ENCODE data around the gene MRPL17.
"Not testable (repeated sequence)": the region's sequence is repeated elsewhere in the genome, so short reads cannot be mapped to it uniquely, and the experiment has no call there.

Gene MRPL17

GRCh38 chr11:6686006-6686405 lies 2.9 kb upstream of the MRPL17 start:
- H3K27ac ChIP-seq: no peak overlapping the region
- no peaks in the 10 kb centered on the region for H3K9me3 ChIP-seq
- H3K4me1 ChIP-seq (ENCODE audit: control insufficient read depth in 1 of 2, insufficient read depth in 1 of 2, low read depth in 1 of 2, low read length in 1 of 2): peaks cover 17 to 18% of the 10 kb centered on the region in 2 experiments
- TF ChIP-seq CTCF (IDR thresholded peaks at IDR 0.05): no peak
- no peaks in the 10 kb centered on the region for H3K36me3 ChIP-seq
- no peak overlapping the region for H3K4me3 ChIP-seq (ENCODE audit: low read depth in 1 of 2, low read length in 1 of 2)
- H3K27me3 ChIP-seq: no peaks in the 10 kb centered on the region

- Histone ChIP-seq H3K4me3 (ENCODE audit: low read depth in 1 of 2, low read length in 1 of 2) (peak overlapping the region; percentile 80 to 82), H3K27ac (peak overlapping the region; percentile 84), H3K4me1 (ENCODE audit: control insufficient read depth in 1 of 2, insufficient read depth in 1 of 2, low read depth in 1 of 2, low read length in 1 of 2) (peaks cover 17 to 18% of the 10 kb centered on the region in 2 experiments)
- not testable (repeated sequence) for H3K27me3 ChIP-seq, H3K36me3 ChIP-seq, H3K9me3 ChIP-seq
These were observed 928 bp upstream of the MRPL17 start for GRCh38 chr11:6684068-6684467.

GRCh38 chr11:6682591-6682935 lies 577 bp downstream of the MRPL17 start:
- H3K9me3 ChIP-seq: no peaks in the 10 kb centered on the region
- H3K27me3 ChIP-seq: no peaks in the 10 kb centered on the region
- peak overlapping the region; percentile 84 for H3K27ac ChIP-seq
- H3K36me3 ChIP-seq: no peaks in the 10 kb centered on the region
- peak overlapping the region; percentile 80 to 82 for H3K4me3 ChIP-seq (ENCODE audit: low read depth in 1 of 2, low read length in 1 of 2)
- TF ChIP-seq CTCF (IDR thresholded peaks at IDR 0.05): no peak
- H3K4me1 ChIP-seq (ENCODE audit: control insufficient read depth in 1 of 2, insufficient read depth in 1 of 2, low read depth in 1 of 2, low read length in 1 of 2): peaks cover 17 to 18% of the 10 kb centered on the region in 2 experiments

- Histone ChIP-seq H3K27ac (no peak overlapping the region), H3K36me3 (no peaks in the 10 kb centered on the region), H3K4me3 (ENCODE audit: low read depth in 1 of 2, low read length in 1 of 2) (peak overlapping the region in 1 of 2 experiments; percentile 82), H3K4me1 (ENCODE audit: control insufficient read depth in 1 of 2, insufficient read depth in 1 of 2, low read depth in 1 of 2, low read length in 1 of 2) (peaks cover 17 to 18% of the 10 kb centered on the region in 2 experiments), H3K27me3 (no peaks in the 10 kb centered on the region), H3K9me3 (no peaks in the 10 kb centered on the region)
- TF ChIP-seq CTCF (IDR thresholded peaks at IDR 0.05): no peak
These were observed 1.2 kb downstream of the MRPL17 start for GRCh38 chr11:6681949-6682348.

- Histone ChIP-seq H3K27ac (no peak overlapping the region), H3K4me3 (ENCODE audit: low read depth in 1 of 2, low read length in 1 of 2) (no peak overlapping the region), H3K36me3 (no peaks in the 10 kb centered on the region), H3K4me1 (ENCODE audit: control insufficient read depth in 1 of 2, insufficient read depth in 1 of 2, low read depth in 1 of 2, low read length in 1 of 2) (peaks cover 17 to 18% of the 10 kb centered on the region in 2 experiments), H3K27me3 (no peaks in the 10 kb centered on the region), H3K9me3 (no peaks in the 10 kb centered on the region)
- TF ChIP-seq CTCF (IDR thresholded peaks at IDR 0.05): no peak
These were observed 1.6 kb downstream of the MRPL17 start for GRCh38 chr11:6681505-6681904.

GRCh38 chr11:6677018-6677417 lies 6.1 kb downstream of the MRPL17 start:
- Histone ChIP-seq H3K4me1 (ENCODE audit: control insufficient read depth in 1 of 2, insufficient read depth in 1 of 2, low read depth in 1 of 2, low read length in 1 of 2) (peaks cover 2 to 3% of the 10 kb centered on the region in 2 experiments), H3K27me3 (no peaks in the 10 kb centered on the region), H3K9me3 (no peaks in the 10 kb centered on the region), H3K4me3 (ENCODE audit: low read depth in 1 of 2, low read length in 1 of 2) (no peak overlapping the region), H3K27ac (no peak overlapping the region), H3K36me3 (no peaks in the 10 kb centered on the region)
- TF ChIP-seq CTCF (IDR thresholded peaks at IDR 0.05): no peak

All from neutrophil (primary cell).